HTERT RPE-1 (cell line): Measurements from ENCODE around the gene HSD17B14.
"Not testable (repeated sequence)": the region's sequence is repeated elsewhere in the genome, so short reads cannot be mapped to it uniquely, and the experiment has no call there.

Experiments
- in situ Hi-C: fragments of 300-500 bp; cut with MboI; formaldehyde crosslinking; loops from 4 replicates; pipeline ENCODE4 v1.14.3; 2020; ENCODE audit warnings: low sequenced_read_pairs

Gene HSD17B14

DNA sequence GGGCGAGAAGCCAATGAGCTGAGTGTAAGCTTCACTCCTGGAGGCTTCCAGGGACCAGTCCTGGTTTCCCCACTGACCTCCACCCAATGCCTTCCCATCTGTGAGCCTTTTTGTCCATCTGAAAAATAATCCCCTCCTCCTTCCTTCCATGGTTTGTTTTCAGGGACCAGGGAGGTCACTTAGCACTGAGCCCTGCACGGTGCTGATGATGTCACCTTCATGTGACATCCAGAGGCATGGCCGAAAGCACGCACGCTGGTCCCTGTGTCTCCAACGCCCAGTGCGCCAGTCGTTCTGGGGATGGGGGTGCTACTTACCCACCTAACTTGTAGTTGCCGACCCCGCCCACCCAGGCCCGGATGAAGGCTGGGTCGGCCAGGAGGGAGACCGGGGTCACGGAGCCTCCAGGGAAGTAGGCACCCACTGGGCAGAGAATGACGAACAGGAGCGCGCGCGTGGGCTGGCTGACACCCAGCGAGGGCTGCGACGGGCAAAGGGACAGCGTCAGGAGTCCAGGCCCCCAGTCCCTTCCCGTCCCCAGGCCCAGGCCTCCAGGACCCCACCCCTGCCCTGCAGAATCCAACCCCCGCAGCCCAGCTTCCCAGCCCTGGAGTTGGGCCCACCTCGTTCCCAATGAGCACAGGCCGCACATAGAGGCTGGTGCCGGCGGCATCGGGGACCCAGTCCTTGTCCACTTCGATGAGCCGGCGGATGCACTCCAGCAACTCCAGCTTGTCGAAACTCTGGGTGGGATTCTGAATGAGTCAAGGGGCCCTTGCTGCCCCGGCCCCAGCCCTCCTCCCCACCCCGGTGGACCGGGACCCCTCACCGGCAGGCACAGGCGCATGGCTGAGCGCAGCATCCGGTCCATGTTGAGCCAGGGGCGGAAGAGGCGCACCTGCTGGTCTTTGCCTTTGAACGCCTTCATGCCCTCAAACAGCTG lies 36.7 kb downstream of the HSD17B14 start:
- in situ Hi-C loops: no loop called here

GRCh38 chr19:48798937-48799336 lies 37.4 kb downstream of the HSD17B14 start:
- in situ Hi-C loops: no loop called here

DNA sequence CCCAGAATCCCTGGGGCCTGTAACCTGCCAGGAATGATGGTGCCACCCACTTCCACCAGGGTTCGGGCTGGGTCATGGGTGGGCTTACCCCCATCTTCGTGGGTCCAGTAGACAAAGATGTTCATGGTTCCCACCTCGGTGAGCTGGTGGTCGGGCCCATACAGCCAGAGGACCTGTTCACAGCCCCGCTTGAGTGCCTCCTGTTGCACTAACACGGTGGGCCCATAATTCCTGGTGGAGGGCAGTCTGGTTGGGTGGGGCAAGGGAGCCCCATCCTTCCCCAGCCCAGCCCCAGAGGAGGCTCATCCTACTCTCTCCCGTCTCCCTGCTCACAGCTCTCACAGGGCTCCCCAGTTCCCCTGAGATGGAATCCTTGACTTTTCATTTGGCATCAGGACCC lies 39.2 kb downstream of the HSD17B14 start:
- in situ Hi-C loops: no loop called here

- in situ Hi-C loops: no loop called here
Observed at GRCh38 chr19:48796298-48797083, 39.8 kb downstream of the HSD17B14 start.

DNA sequence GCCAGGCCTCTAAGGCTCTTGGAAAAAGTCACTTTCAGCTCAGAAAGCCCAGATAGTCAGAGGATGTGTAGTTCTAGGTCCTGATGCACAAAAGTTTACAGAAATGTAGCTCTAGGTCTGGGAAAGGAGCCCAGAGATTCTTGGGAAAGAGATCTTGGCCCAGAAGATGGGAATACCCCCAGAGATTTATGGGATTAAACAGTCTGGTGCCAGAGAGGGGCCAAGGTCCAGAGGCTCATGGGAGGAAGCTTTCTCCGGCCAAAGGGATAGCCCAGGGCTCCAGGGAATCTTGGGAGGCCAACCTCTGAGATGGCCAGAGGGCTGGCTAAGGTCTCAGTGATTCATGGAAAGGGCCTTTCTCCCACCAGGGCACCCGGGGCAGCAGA lies 40.6 kb downstream of the HSD17B14 start:
- in situ Hi-C loops: no loop called here

GRCh38 chr19:48795055-48795684 lies 41.1 kb downstream of the HSD17B14 start:
- in situ Hi-C loops: no loop called here

- in situ Hi-C loops: no loop called here
Observed at GRCh38 chr19:48794291-48794690, 42.0 kb downstream of the HSD17B14 start.

DNA sequence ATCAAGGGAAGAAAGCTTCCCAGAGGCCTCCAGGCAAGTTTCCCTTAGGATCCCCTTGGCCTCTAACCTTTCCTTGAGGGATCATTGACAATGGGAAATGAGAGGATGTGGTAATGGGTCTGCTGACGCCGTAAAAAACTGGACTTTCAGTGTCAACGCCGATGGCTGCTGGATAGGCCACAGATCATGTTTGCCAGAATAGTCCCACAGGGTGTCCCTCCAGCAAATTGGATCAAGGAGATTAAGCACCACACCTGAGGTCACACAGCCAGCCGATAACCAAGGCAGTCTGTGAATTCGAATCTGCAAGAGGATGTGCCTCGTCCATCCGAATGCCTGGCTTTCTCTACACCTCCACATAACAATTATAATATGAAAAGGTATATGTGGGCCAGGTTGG lies 43.0 kb downstream of the HSD17B14 start:
- in situ Hi-C loops: no loop called here

DNA sequence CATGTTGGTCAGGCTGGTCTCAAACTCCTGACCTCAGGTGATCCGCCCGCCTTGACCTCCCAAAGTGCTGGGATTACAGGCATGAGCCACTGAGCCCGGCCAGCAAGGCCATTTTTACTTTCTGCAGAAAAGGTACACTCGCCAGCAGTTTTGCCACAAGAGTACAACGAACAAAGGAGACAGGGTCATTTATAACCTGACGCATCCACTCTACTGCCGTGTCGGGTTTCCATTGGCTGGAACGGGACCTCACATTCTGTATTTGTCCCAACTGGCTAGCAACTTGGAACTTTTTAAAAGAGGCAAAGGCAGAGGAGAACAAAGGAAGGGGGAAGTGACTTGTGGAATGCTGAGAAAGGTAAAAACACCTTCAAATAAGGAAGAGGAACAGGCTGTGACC lies 49.0 kb downstream of the HSD17B14 start:
- in situ Hi-C loops: not testable (repeated sequence)

GRCh38 chr19:48786422-48786821 lies 49.9 kb downstream of the HSD17B14 start:
- in situ Hi-C loops: not testable (repeated sequence)

DNA sequence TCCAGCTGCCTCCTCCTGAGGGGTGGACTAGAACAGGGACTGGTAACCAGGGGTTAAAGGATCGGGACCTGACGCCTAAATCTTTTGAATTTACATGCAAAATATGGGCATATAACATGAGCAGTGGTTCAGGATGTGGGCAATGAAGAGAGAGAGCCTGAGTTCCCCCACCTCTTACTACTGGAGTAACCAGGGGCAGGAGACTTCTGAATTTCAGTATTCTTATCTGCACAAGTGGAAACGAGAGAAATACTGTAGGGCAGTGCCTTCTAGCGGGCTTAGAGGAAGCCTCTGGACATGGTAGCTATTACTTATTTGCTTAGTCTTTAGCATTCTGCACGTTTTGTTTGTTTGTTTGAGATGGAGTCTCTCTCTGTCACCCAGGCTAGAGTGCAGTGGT lies 51.8 kb downstream of the HSD17B14 start:
- in situ Hi-C loops: no loop called here

GRCh38 chr19:48780631-48781391 lies 55.5 kb downstream of the HSD17B14 start:
- in situ Hi-C loops: no loop called here

GRCh38 chr19:48779636-48780035 lies 56.7 kb downstream of the HSD17B14 start:
- in situ Hi-C loops: no loop called here

DNA sequence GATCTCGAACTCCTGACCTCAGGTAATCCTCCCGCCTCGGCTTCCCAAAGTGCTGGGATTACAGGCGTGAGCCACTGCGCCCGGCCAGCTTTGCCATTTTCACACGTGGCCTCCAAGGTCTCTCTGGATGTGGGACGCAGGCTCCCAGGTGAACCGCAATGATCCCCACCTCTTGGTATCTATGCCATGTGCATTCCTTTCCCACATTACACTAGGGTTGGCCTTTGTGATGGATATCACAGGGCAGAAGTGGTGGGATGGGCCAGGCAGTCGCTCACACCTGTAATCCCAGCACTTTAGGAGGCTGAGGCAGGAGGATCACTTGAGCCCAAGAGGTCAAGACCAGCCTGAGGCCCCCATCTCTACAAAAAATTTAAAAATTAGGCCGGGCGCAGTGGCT lies 58.6 kb downstream of the HSD17B14 start:
- in situ Hi-C loops: no loop called here

DNA sequence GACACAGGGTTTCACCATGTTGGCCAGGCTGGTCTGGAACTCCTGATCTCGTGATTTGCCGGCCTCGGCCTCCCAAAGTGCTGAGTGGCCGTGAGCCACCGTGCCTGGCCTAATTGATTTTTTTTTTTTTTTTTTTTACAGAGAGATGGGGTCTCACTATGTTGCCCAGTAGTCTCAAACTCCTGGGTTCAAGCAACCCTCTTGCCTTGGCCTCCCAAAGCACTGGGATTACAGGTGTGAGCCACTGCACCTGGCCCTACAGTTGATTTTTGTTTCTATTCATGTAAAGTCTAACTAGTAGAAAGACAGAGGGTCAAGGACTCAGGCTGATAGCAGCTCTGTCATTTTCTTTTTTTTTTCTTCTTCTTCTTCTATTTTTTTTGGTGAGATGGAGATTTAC lies 59.2 kb downstream of the HSD17B14 start:
- in situ Hi-C loops: no loop called here

- in situ Hi-C loops: no loop called here
Observed at GRCh38 chr19:48772503-48772953, 63.8 kb downstream of the HSD17B14 start.

- in situ Hi-C loops: no loop called here
Observed at GRCh38 chr19:48770734-48771472, 65.4 kb downstream of the HSD17B14 start.

GRCh38 chr19:48770266-48770665 lies 66.0 kb downstream of the HSD17B14 start:
- in situ Hi-C loops: no loop called here

GRCh38 chr19:48768994-48769713 lies 67.1 kb downstream of the HSD17B14 start:
- in situ Hi-C loops: no loop called here
